Tibial artery (tissue), 4 donors: ENCODE results near the gene LASP1NB.
A peak's percentile ranks its signal among the peaks of the same experiment; 100 is the strongest.
"Not testable (repeated sequence)": the region's sequence is repeated elsewhere in the genome, so short reads cannot be mapped to it uniquely, and the experiment has no call there.

Experiments
- DNase-seq, 2 donors: peaks; one replicate each; pipeline ENCODE4 v3.0.0-alpha.2; 2019
- H3K27ac ChIP-seq, 2 donors: fragments of 200-600 bp; sonication (generic) in 1 of 2; 1 replicate in 1 of 2; 2 replicates in 1 of 2; pipeline ENCODE4 v1.5.1; 2018 to 2019; ENCODE audit warnings: mild to moderate bottlenecking in 1 of 2
- H3K27me3 ChIP-seq, 2 donors: fragments of 200-600 bp; sonication (generic) in 1 of 2; one replicate each; pipeline versions ENCODE4 v1.5.1 to v1.6.0; 2016 to 2019
- H3K36me3 ChIP-seq, 3 donors: fragments of 200-600 bp; sonication (generic) in 2 of 3; one replicate each; pipeline ENCODE4 v1.5.1; 2016 to 2019; ENCODE audit warnings: mild to moderate bottlenecking in 2 of 3
- H3K4me1 ChIP-seq, 4 donors: fragments of 200-600 bp; sonication (generic) in 2 of 4; 1 replicate in 3 of 4; 2 replicates in 1 of 4; pipeline ENCODE4 v1.5.1; 2016 to 2019
- H3K4me3 ChIP-seq, 2 donors: fragments of 200-600 bp; sonication (generic) in 1 of 2; 1 replicate in 1 of 2; 2 replicates in 1 of 2; pipeline ENCODE4 v1.5.1; 2018 to 2019; ENCODE audit warnings: mild to moderate bottlenecking in 2 of 2
- H3K9me3 ChIP-seq, 3 donors: fragments of 200-600 bp; sonication (generic) in 1 of 3; one replicate each; pipeline ENCODE4 v1.5.1; 2016 to 2019
- CTCF ChIP-seq, 2 experiments: fragments of 200-600 bp in 1 of 2; fragments of 450-650 bp in 1 of 2; IDR thresholded peaks; one replicate each; pipeline ENCODE4 v1.5.1; 2017 to 2019; ENCODE audit warnings: antibody characterized with exemption in 2 of 2, mild to moderate bottlenecking in 1 of 2, moderate library complexity in 1 of 2
- intact Hi-C: fragments of 100-400 bp; cut with DNase I; formaldehyde crosslinking; loops from one replicate; pipeline ENCODE4 v1.15.0; 2023; ENCODE audit warnings: low total_unique reads

The LASP1NB gene

GRCh38 chr17:38921756-38922411 is 3.5 kb upstream of the LASP1NB start:
- no peaks in the 10 kb centered on the region for H3K9me3 ChIP-seq
- peak overlapping the region; percentile 84 for H3K27ac ChIP-seq
- peaks cover 6 to 85% (median 66%) of the 10 kb centered on the region in 4 donors for H3K4me1 ChIP-seq
- no peak for TF ChIP-seq CTCF (IDR thresholded peaks at IDR 0.05)
- H3K36me3 ChIP-seq = peaks cover 15 to 36% (median 24%) of the 10 kb centered on the region in 3 donors
- H3K27me3 ChIP-seq = no peaks in the 10 kb centered on the region
- DNase-seq = peak in 1 of 2 donors; percentile 63
- intact Hi-C loops = no loop called here
- H3K4me3 ChIP-seq = no peak overlapping the region

GRCh38 chr17:38922538-38923297 is 2.7 kb upstream of the LASP1NB start:
- Histone ChIP-seq H3K4me1 (peaks cover 6 to 86% (median 66%) of the 10 kb centered on the region in 4 donors), H3K27me3 (no peaks in the 10 kb centered on the region), H3K27ac (peak overlapping the region; percentile 84), H3K9me3 (no peaks in the 10 kb centered on the region), H3K4me3 (no peak overlapping the region), H3K36me3 (peaks cover 15 to 30% (median 18%) of the 10 kb centered on the region in 3 donors)
- intact Hi-C loops = no loop called here
- TF ChIP-seq CTCF (IDR thresholded peaks at IDR 0.05) = peak in 1 of 2 experiments; percentile 18
- DNase-seq = peak; percentile 85 to 90

GRCh38 chr17:38926293-38927070 is 1.1 kb downstream of the LASP1NB start:
- Histone ChIP-seq H3K36me3 (no peaks in the 10 kb centered on the region), H3K4me3 (no peak overlapping the region), H3K9me3 (no peaks in the 10 kb centered on the region), H3K27me3 (no peaks in the 10 kb centered on the region), H3K4me1 (peaks cover 0 to 48% (median 34%) of the 10 kb centered on the region in 4 donors), H3K27ac (peak overlapping the region; percentile 68 to 73)
- DNase-seq = peak in 1 of 2 donors; percentile 61
- no peak for TF ChIP-seq CTCF (IDR thresholded peaks at IDR 0.05)
- intact Hi-C loops = no loop called here

GRCh38 chr17:38930782-38931181 is 5.4 kb downstream of the LASP1NB start:
- H3K4me1 ChIP-seq = peaks cover 0 to 28% (median 9%) of the 10 kb centered on the region in 4 donors
- H3K36me3 ChIP-seq, H3K9me3 ChIP-seq, DNase-seq, H3K27me3 ChIP-seq, H3K4me3 ChIP-seq, intact Hi-C loops, H3K27ac ChIP-seq: not testable (repeated sequence)

GRCh38 chr17:38933962-38934361 is 8.5 kb downstream of the LASP1NB start:
- H3K36me3 ChIP-seq, intact Hi-C loops, H3K27me3 ChIP-seq, DNase-seq, H3K4me3 ChIP-seq, H3K9me3 ChIP-seq: not testable (repeated sequence)
- Histone ChIP-seq H3K4me1 (peaks cover 0 to 29% (median 2%) of the 10 kb centered on the region in 4 donors), H3K27ac (peak overlapping the region; percentile 54 to 63)

- H3K4me3 ChIP-seq = no peak overlapping the region
- no peak overlapping the region for H3K27ac ChIP-seq
- no peaks in the 10 kb centered on the region for H3K9me3 ChIP-seq
- H3K36me3 ChIP-seq = no peaks in the 10 kb centered on the region
- H3K27me3 ChIP-seq = no peaks in the 10 kb centered on the region
- no peak for DNase-seq
- intact Hi-C loops = no loop called here
- peaks cover 0 to 30% (median 3%) of the 10 kb centered on the region in 4 donors for H3K4me1 ChIP-seq
- TF ChIP-seq CTCF (IDR thresholded peaks at IDR 0.05) = no peak
Measured at GRCh38 chr17:38939987-38940386, 14.6 kb downstream of the LASP1NB start.
